MM.1S (cell line): ENCODE data around the gene ABO.

ENCODE experiments used
- DNase-seq: peaks from one replicate; pipeline ENCODE4 v3.0.0-alpha.2; 2015
- H2AFZ ChIP-seq: fragments of 300-600 bp; sonication (generic); 2 replicates; pipeline ENCODE4 v1.6.0; 2016; ENCODE audit warnings: antibody characterized with exemption, low read length
- H3F3A ChIP-seq: fragments of 300-600 bp; sonication (generic); 2 replicates; pipeline ENCODE4 v1.6.1; 2016; ENCODE audit warnings: mild to moderate bottlenecking, antibody characterized with exemption, low read length, moderate library complexity, mixed read lengths; ENCODE audit not compliant: insufficient read depth
- H3K27ac ChIP-seq: fragments of 300-600 bp; sonication (generic); 2 replicates; pipeline ENCODE4 v1.5.1; 2016; ENCODE audit warnings: mild to moderate bottlenecking, low read length
- H3K27me3 ChIP-seq: fragments of 300-600 bp; sonication (generic); replicated peaks from 2 replicates; pipeline ENCODE4 v1.6.0; 2016; ENCODE audit warnings: low read length; ENCODE audit not compliant: insufficient read depth
- H3K36me3 ChIP-seq: fragments of 300-600 bp; sonication (generic); replicated peaks from 2 replicates; pipeline ENCODE4 v1.6.1; 2016; ENCODE audit warnings: mild to moderate bottlenecking, low read length, mixed read lengths; ENCODE audit not compliant: insufficient read depth
- H3K4me1 ChIP-seq: fragments of 300-600 bp; sonication (generic); 2 replicates; pipeline ENCODE4 v1.6.1; 2016; ENCODE audit warnings: low read length, mixed read lengths
- H3K4me2 ChIP-seq: fragments of 300-600 bp; sonication (generic); 2 replicates; pipeline ENCODE4 v1.6.0; 2016; ENCODE audit warnings: low read depth, low read length
- H3K4me3 ChIP-seq: fragments of 300-600 bp; sonication (generic); 2 replicates; pipeline ENCODE4 v1.5.1; 2016; ENCODE audit warnings: low read length, mixed read lengths
- H3K79me2 ChIP-seq: fragments of 300-600 bp; sonication (generic); 2 replicates; pipeline ENCODE4 v1.6.1; 2016; ENCODE audit warnings: mixed run types, low read length, mixed read lengths
- H3K9ac ChIP-seq: fragments of 300-600 bp; sonication (generic); 2 replicates; pipeline ENCODE4 v1.6.1; 2016; ENCODE audit warnings: low read length, mixed read lengths
- H3K9me2 ChIP-seq: fragments of 300-600 bp; sonication (generic); replicated peaks from 2 replicates; pipeline ENCODE4 v1.6.1; 2016; ENCODE audit warnings: mild to moderate bottlenecking, low read length, mixed read lengths; ENCODE audit not compliant: insufficient read depth
- H3K9me3 ChIP-seq: fragments of 300-600 bp; sonication (generic); replicated peaks from 2 replicates; pipeline ENCODE4 v1.6.1; 2016; ENCODE audit warnings: mild to moderate bottlenecking, low read length, mixed read lengths; ENCODE audit not compliant: insufficient read depth
- H4K20me1 ChIP-seq: fragments of 300-600 bp; sonication (generic); 2 replicates; pipeline ENCODE4 v1.6.1; 2016; ENCODE audit warnings: mild to moderate bottlenecking, low read length, moderate library complexity, mixed read lengths; ENCODE audit not compliant: insufficient read depth
- EZH2 ChIP-seq: fragments of 300-600 bp; sonication (generic); optimal IDR thresholded peaks from 2 replicates; pipeline ENCODE3; 2017; ENCODE audit warnings: low read depth, mild to moderate bottlenecking, antibody characterized with exemption, low read length, mixed read lengths
- EZH2phosphoT487 ChIP-seq: fragments of 300-600 bp; sonication (generic); IDR thresholded peaks from 2 replicates; pipeline ENCODE4 v1.6.1; 2018; ENCODE audit warnings: antibody characterized with exemption, low read length
- TF ChIP-seq, protein P1 (sequence below): fragments of 300-600 bp; sonication (generic); IDR thresholded peaks from 2 replicates; pipeline ENCODE4 v1.5.1; 2016; ENCODE audit warnings: antibody characterized with exemption, low read length, mixed read lengths

ABO gene

DNA sequence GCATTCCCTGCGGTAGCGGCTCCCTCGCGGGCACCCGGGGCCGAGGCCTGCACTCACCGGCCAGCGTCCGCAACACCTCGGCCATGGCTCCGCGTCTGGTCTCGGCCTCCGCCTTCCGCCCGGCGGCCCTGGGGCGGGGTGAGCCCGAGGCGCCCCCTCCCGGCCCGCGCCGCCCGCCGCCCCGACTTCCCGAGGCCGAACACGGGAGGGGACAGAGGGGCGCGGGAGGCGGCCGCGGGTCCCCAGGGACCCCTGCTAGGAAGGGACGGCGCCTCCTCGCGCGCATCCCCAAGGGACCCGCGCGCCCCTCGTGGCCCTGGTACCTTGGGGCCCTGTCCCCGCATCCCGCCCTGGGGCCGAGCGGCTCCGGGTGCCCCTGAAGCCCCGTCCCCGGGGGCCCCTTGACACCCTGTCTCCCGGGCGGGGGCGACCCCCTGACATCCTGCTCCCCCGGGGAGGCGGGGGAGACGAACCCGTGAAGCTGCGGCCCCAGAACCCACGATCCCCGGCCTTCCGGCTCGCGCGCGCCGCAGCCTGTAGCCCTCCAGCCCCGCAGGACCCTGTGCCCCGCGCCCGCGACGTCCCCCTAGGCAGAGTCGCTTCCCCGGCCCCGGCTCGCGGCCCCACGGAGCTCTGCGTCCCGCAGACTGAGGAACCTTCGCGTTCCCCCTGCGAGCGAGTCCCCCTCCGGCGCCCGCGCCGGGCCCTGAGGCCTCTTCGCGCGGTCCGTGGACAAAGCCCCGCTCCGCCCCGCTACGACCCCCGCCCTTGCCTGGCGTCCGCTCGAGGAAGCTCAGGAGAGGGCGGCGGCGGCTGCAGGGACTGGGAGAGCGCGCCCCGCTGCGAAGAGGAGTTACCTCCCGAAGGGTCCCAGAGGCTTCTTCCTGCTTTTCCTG, at the start of gene ABO:
Gene ABO (minus strand): TSS at position 97 of the 896 bp plus-strand sequence.
- Histone ChIP-seq H3K9me2 (no peaks in the 10 kb centered on the region), H3K27ac (no peak within 1 kb of the TSS), H3K4me1 (no peaks in the 10 kb centered on the region), H3F3A (no peaks in the 10 kb centered on the region), H3K9ac (no peak within 1 kb of the TSS), H3K27me3 (peaks cover 90% of the 10 kb centered on the region), H3K4me3 (no peak within 1 kb of the TSS), H4K20me1 (no peaks in the 10 kb centered on the region), H3K4me2 (no peak within 1 kb of the TSS), H2AFZ (no peak within 1 kb of the TSS), H3K79me2 (no peaks in the 10 kb centered on the region), H3K9me3 (no peaks in the 10 kb centered on the region), H3K36me3 (no peaks in the 10 kb centered on the region)
- TF ChIP-seq, protein P1, sequence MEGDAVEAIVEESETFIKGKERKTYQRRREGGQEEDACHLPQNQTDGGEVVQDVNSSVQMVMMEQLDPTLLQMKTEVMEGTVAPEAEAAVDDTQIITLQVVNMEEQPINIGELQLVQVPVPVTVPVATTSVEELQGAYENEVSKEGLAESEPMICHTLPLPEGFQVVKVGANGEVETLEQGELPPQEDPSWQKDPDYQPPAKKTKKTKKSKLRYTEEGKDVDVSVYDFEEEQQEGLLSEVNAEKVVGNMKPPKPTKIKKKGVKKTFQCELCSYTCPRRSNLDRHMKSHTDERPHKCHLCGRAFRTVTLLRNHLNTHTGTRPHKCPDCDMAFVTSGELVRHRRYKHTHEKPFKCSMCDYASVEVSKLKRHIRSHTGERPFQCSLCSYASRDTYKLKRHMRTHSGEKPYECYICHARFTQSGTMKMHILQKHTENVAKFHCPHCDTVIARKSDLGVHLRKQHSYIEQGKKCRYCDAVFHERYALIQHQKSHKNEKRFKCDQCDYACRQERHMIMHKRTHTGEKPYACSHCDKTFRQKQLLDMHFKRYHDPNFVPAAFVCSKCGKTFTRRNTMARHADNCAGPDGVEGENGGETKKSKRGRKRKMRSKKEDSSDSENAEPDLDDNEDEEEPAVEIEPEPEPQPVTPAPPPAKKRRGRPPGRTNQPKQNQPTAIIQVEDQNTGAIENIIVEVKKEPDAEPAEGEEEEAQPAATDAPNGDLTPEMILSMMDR = no peak
- TF ChIP-seq EZH2phosphoT487 (no peak), EZH2 (no peak)
- no peak for DNase-seq

DNA sequence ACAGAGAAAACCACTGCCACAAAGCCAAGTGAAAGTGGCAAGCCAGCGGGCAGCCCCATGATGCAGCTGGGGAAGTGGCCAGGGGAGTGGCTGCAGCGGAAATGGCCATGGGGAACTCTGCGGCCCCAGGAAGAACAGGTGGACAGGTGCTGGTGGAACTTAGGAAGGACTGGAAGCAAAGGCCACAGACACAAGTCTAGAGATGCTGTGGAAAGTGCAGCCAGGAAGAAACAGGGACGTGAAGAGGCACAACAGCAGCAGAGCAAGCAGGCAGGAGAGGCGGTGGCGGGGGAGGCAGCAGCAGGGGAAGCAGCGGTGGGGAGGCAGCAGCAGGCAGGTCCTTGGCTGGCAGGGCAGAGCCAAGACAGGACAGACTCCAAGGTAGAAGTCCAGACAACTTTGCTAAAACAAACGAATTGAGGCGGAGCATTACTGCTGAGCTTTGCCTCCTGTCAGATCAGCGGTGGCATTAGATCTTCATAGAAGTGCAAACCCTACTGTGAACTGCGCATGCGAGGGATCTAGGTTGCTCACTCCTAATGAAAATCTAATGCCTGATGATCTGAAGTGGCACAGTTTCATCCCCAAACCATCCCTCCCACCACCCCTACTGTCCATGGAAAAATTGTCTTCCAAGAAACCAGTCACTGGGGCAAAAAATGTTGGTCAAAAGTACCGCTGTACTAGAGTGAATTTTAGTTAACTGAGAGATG, 49.1 kb upstream of the ABO start:
- Histone ChIP-seq H4K20me1 (no peaks in the 10 kb centered on the region), H3K9me2 (no peaks in the 10 kb centered on the region), H3F3A (no peaks in the 10 kb centered on the region), H3K79me2 (no peaks in the 10 kb centered on the region), H3K9me3 (no peaks in the 10 kb centered on the region), H3K4me1 (no peaks in the 10 kb centered on the region), H3K4me2 (no peak overlapping the region), H3K4me3 (no peak overlapping the region), H3K27me3 (peaks cover 83% of the 10 kb centered on the region), H3K36me3 (no peaks in the 10 kb centered on the region), H3K9ac (no peak overlapping the region), H2AFZ (no peak overlapping the region), H3K27ac (no peak overlapping the region)
- no peak for DNase-seq
- TF ChIP-seq, protein P1 = no peak
- no peak for TF ChIP-seq EZH2
- no peak for TF ChIP-seq EZH2phosphoT487

DNA sequence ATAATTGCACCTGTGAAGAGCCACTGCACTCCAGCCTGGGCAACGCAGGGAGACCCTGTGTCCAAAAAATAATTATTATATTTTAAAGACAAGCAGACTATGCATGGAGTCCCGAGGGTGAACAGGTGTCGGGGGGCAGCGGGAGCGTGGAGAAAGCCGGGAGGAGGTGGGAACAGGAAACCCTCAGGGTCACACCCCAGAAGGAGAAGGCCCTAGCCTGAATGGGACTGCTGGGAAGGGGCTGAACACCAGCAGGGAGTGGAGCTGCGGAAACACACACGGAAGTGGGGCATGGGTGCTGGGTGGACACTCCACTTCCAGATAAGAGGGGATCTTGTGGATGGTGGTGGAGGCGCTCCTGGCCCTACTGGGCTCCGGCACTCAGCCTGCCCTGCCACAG, 48.2 kb upstream of the ABO start:
- TF ChIP-seq, protein P1 = no peak
- no peak for TF ChIP-seq EZH2
- no peak for TF ChIP-seq EZH2phosphoT487
- H3K9me3 ChIP-seq = no peaks in the 10 kb centered on the region
- no peak for DNase-seq
- H3K27ac ChIP-seq = no peak overlapping the region
- peaks cover 90% of the 10 kb centered on the region for H3K27me3 ChIP-seq
- H3K9me2 ChIP-seq = no peaks in the 10 kb centered on the region
- no peaks in the 10 kb centered on the region for H4K20me1 ChIP-seq
- H3K4me1 ChIP-seq = no peaks in the 10 kb centered on the region
- no peak overlapping the region for H3K4me2 ChIP-seq
- H3K79me2 ChIP-seq = no peaks in the 10 kb centered on the region
- no peaks in the 10 kb centered on the region for H3F3A ChIP-seq
- no peak overlapping the region for H2AFZ ChIP-seq
- H3K36me3 ChIP-seq = no peaks in the 10 kb centered on the region
- H3K4me3 ChIP-seq = no peak overlapping the region
- no peak overlapping the region for H3K9ac ChIP-seq
